Stimulated activated CD4-positive, alpha-beta T cell treated with anti-CD3 and anti-CD28 coated beads, Interleukin-1b, Interleukin-23, amount 100 ng/mL, for 24 hours (primary cell): Measurements from ENCODE around the gene KIAA0825.
"Not testable (repeated sequence)": the region's sequence is repeated elsewhere in the genome, so short reads cannot be mapped to it uniquely, and the experiment has no call there.

Experiments
- DNase-seq, 4 experiments: peaks; one replicate each; pipeline ENCODE4 v3.0.0-alpha.2; 2020; ENCODE audit warnings: low read depth in 4 of 4, low spot score in 1 of 4

KIAA0825 gene

GRCh38 chr5:94116317-94116716 lies 502.1 kb downstream of the KIAA0825 start:
- DNase-seq = not testable (repeated sequence)

GRCh38 chr5:94113087-94113486 lies 505.3 kb downstream of the KIAA0825 start:
- no peak for DNase-seq

GRCh38 chr5:94111209-94112004 lies 507.0 kb downstream of the KIAA0825 start:
- peak; percentile 78 to 89 (median 84) for DNase-seq

- DNase-seq = no peak
Observed at GRCh38 chr5:94103514-94104245, 514.7 kb downstream of the KIAA0825 start.
